ENCODE results near the gene TST. TPM values are rescaled to one million over a fixed set of nuclear protein-coding genes. Genes with fewer than 3 reads are reported as not detected.

Gene TST
- polyA plus RNA-seq, 3 donors = 17.3 to 41.7 (median 34.5) TPM

DNA sequence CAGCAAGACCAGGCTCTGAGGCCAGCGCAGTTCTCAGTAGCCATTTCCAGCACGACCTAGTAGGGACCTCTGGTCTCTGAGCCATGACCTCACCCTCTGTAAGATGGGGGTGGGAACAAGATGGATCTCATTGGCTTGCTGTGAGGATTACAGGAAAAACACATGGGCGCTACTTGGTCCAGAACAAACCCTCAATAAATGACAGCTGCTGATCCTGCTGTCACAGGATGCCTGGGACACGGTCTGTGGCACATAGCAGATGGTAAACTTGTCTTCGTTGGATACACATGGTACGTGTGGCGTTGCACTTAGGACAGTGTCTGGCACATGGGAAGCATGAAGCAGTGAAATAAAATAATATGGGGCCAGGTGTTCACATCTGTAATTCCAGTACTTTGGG lies 27.8 kb upstream of the TST start:
- no peaks in the 10 kb centered on the region for H3K36me3 ChIP-seq (replicated peaks in 1 of 2; ENCODE audit: control insufficient read depth in 1 of 2, insufficient read depth in 2 of 2, low read length in 2 of 2)
- no peak overlapping the region for H3K4me3 ChIP-seq (replicated peaks in 1 of 3; ENCODE audit: low read depth in 2 of 3, low read length in 3 of 3)
- Mint-ChIP-seq H3K9me3 (no peaks in the 10 kb centered on the region), H3K4me3 (no peak overlapping the region), H3K4me1 (peaks cover 33% of the 10 kb centered on the region), H3K36me3 (no peaks in the 10 kb centered on the region), H3K27me3 (ENCODE audit: low read depth in 3 of 3) (peaks cover 0 to 5% (median 1%) of the 10 kb centered on the region in 3 donors), H3K27ac (no peak overlapping the region)
- no peak overlapping the region for H3K4me2 ChIP-seq (replicated peaks; ENCODE audit: extremely low read depth, low read length, poor library complexity, severe bottlenecking)
- intact Hi-C loops (cut with micrococcal nuclease) = no loop called here
- no peak overlapping the region for H2AFZ ChIP-seq (ENCODE audit: insufficient read depth, low read depth, low read length, poor library complexity, severe bottlenecking)
- no peaks in the 10 kb centered on the region for H4K20me1 ChIP-seq (ENCODE audit: insufficient read depth, low read length)
- no peak overlapping the region for H3K27ac ChIP-seq (ENCODE audit: low read depth in 1 of 2, low read length in 2 of 2)
- no peaks in the 10 kb centered on the region for H3K27me3 ChIP-seq (ENCODE audit: control insufficient read depth in 2 of 2, insufficient read depth in 2 of 2, low read length in 2 of 2)
- H3K79me2 ChIP-seq (ENCODE audit: insufficient read depth, low read length) = no peaks in the 10 kb centered on the region
- TF ChIP-seq, protein P1, sequence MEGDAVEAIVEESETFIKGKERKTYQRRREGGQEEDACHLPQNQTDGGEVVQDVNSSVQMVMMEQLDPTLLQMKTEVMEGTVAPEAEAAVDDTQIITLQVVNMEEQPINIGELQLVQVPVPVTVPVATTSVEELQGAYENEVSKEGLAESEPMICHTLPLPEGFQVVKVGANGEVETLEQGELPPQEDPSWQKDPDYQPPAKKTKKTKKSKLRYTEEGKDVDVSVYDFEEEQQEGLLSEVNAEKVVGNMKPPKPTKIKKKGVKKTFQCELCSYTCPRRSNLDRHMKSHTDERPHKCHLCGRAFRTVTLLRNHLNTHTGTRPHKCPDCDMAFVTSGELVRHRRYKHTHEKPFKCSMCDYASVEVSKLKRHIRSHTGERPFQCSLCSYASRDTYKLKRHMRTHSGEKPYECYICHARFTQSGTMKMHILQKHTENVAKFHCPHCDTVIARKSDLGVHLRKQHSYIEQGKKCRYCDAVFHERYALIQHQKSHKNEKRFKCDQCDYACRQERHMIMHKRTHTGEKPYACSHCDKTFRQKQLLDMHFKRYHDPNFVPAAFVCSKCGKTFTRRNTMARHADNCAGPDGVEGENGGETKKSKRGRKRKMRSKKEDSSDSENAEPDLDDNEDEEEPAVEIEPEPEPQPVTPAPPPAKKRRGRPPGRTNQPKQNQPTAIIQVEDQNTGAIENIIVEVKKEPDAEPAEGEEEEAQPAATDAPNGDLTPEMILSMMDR (IDR thresholded peaks at IDR 0.05) = no peak
- no peaks in the 10 kb centered on the region for H3K9me3 ChIP-seq (replicated peaks in 1 of 2; ENCODE audit: control insufficient read depth in 1 of 2, insufficient read depth in 1 of 2, low read length in 2 of 2)
- no peak overlapping the region for H3K9ac ChIP-seq (ENCODE audit: insufficient read depth, low read length, poor library complexity, severe bottlenecking)
- WGBS (ENCODE audit: insufficient coverage) = 95% methylated on average over 6 of the region's 7 CpGs
- H3K4me1 ChIP-seq (ENCODE audit: control insufficient read depth in 1 of 2, insufficient read depth in 2 of 2, low read length in 2 of 2) = peaks cover 39 to 47% of the 10 kb centered on the region in 2 donors
- no peak for DNase-seq

DNA sequence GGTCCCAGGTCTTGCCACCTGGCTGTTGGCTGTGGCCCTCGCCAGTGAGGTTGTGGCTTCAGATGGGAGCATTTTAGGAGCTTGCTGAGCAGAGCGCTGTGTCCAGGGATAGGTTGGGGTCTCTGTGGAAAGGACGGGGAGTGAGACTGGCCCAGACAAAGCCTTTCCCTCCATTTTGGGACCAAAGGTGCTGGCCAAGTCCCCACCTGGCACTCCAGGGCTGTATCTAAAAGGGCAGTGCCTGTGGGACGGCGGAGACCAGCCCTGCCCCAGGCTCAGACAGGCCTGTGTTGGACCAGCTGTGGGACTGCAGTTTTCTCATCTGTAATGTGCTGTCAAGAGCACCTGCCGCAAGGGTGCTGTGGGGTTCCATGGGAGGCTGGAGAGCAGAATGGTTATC lies 27.3 kb upstream of the TST start:
- Histone ChIP-seq H3K27ac (ENCODE audit: low read depth in 1 of 2, low read length in 2 of 2) (no peak overlapping the region), H3K4me1 (ENCODE audit: control insufficient read depth in 1 of 2, insufficient read depth in 2 of 2, low read length in 2 of 2) (peaks cover 38 to 43% of the 10 kb centered on the region in 2 donors), H3K9me3 (replicated peaks in 1 of 2; ENCODE audit: control insufficient read depth in 1 of 2, insufficient read depth in 1 of 2, low read length in 2 of 2) (no peaks in the 10 kb centered on the region), H3K79me2 (ENCODE audit: insufficient read depth, low read length) (no peaks in the 10 kb centered on the region), H3K27me3 (ENCODE audit: control insufficient read depth in 2 of 2, insufficient read depth in 2 of 2, low read length in 2 of 2) (no peaks in the 10 kb centered on the region), H3K36me3 (replicated peaks in 1 of 2; ENCODE audit: control insufficient read depth in 1 of 2, insufficient read depth in 2 of 2, low read length in 2 of 2) (no peaks in the 10 kb centered on the region), H2AFZ (ENCODE audit: insufficient read depth, low read depth, low read length, poor library complexity, severe bottlenecking) (no peak overlapping the region), H3K4me3 (replicated peaks in 1 of 3; ENCODE audit: low read depth in 2 of 3, low read length in 3 of 3) (no peak overlapping the region), H3K9ac (ENCODE audit: insufficient read depth, low read length, poor library complexity, severe bottlenecking) (no peak overlapping the region), H3K4me2 (replicated peaks; ENCODE audit: extremely low read depth, low read length, poor library complexity, severe bottlenecking) (no peak overlapping the region), H4K20me1 (ENCODE audit: insufficient read depth, low read length) (no peaks in the 10 kb centered on the region)
- H3K9me3 Mint-ChIP-seq = no peaks in the 10 kb centered on the region
- no peak overlapping the region for H3K27ac Mint-ChIP-seq
- peaks cover 0 to 5% (median 1%) of the 10 kb centered on the region in 3 donors for H3K27me3 Mint-ChIP-seq (ENCODE audit: low read depth in 3 of 3)
- TF ChIP-seq, protein P1 (IDR thresholded peaks at IDR 0.05) = no peak
- intact Hi-C loops (cut with micrococcal nuclease) = no loop called here
- H3K36me3 Mint-ChIP-seq = no peaks in the 10 kb centered on the region
- no peak for DNase-seq
- H3K4me1 Mint-ChIP-seq = peaks cover 33% of the 10 kb centered on the region
- H3K4me3 Mint-ChIP-seq = no peak overlapping the region
- WGBS (ENCODE audit: insufficient coverage) = 95% methylated on average over 5 of the region's 6 CpGs

All from CD14-positive monocyte (primary cell).